MM.1S (cell line): ENCODE results near the gene NRG3.

Experiments
- DNase-seq: peaks from one replicate; pipeline ENCODE4 v3.0.0-alpha.2; 2015
- H2AFZ ChIP-seq: fragments of 300-600 bp; sonication (generic); 2 replicates; pipeline ENCODE4 v1.6.0; 2016; ENCODE audit warnings: antibody characterized with exemption, low read length
- H3F3A ChIP-seq: fragments of 300-600 bp; sonication (generic); 2 replicates; pipeline ENCODE4 v1.6.1; 2016; ENCODE audit warnings: mild to moderate bottlenecking, antibody characterized with exemption, low read length, moderate library complexity, mixed read lengths; ENCODE audit not compliant: insufficient read depth
- H3K27ac ChIP-seq: fragments of 300-600 bp; sonication (generic); 2 replicates; pipeline ENCODE4 v1.5.1; 2016; ENCODE audit warnings: mild to moderate bottlenecking, low read length
- H3K27me3 ChIP-seq: fragments of 300-600 bp; sonication (generic); replicated peaks from 2 replicates; pipeline ENCODE4 v1.6.0; 2016; ENCODE audit warnings: low read length; ENCODE audit not compliant: insufficient read depth
- H3K36me3 ChIP-seq: fragments of 300-600 bp; sonication (generic); replicated peaks from 2 replicates; pipeline ENCODE4 v1.6.1; 2016; ENCODE audit warnings: mild to moderate bottlenecking, low read length, mixed read lengths; ENCODE audit not compliant: insufficient read depth
- H3K4me1 ChIP-seq: fragments of 300-600 bp; sonication (generic); 2 replicates; pipeline ENCODE4 v1.6.1; 2016; ENCODE audit warnings: low read length, mixed read lengths
- H3K4me2 ChIP-seq: fragments of 300-600 bp; sonication (generic); 2 replicates; pipeline ENCODE4 v1.6.0; 2016; ENCODE audit warnings: low read depth, low read length
- H3K4me3 ChIP-seq: fragments of 300-600 bp; sonication (generic); 2 replicates; pipeline ENCODE4 v1.5.1; 2016; ENCODE audit warnings: low read length, mixed read lengths
- H3K79me2 ChIP-seq: fragments of 300-600 bp; sonication (generic); 2 replicates; pipeline ENCODE4 v1.6.1; 2016; ENCODE audit warnings: mixed run types, low read length, mixed read lengths
- H3K9ac ChIP-seq: fragments of 300-600 bp; sonication (generic); 2 replicates; pipeline ENCODE4 v1.6.1; 2016; ENCODE audit warnings: low read length, mixed read lengths
- H3K9me2 ChIP-seq: fragments of 300-600 bp; sonication (generic); replicated peaks from 2 replicates; pipeline ENCODE4 v1.6.1; 2016; ENCODE audit warnings: mild to moderate bottlenecking, low read length, mixed read lengths; ENCODE audit not compliant: insufficient read depth
- H3K9me3 ChIP-seq: fragments of 300-600 bp; sonication (generic); replicated peaks from 2 replicates; pipeline ENCODE4 v1.6.1; 2016; ENCODE audit warnings: mild to moderate bottlenecking, low read length, mixed read lengths; ENCODE audit not compliant: insufficient read depth
- H4K20me1 ChIP-seq: fragments of 300-600 bp; sonication (generic); 2 replicates; pipeline ENCODE4 v1.6.1; 2016; ENCODE audit warnings: mild to moderate bottlenecking, low read length, moderate library complexity, mixed read lengths; ENCODE audit not compliant: insufficient read depth
- EZH2 ChIP-seq: fragments of 300-600 bp; sonication (generic); optimal IDR thresholded peaks from 2 replicates; pipeline ENCODE3; 2017; ENCODE audit warnings: low read depth, mild to moderate bottlenecking, antibody characterized with exemption, low read length, mixed read lengths
- EZH2phosphoT487 ChIP-seq: fragments of 300-600 bp; sonication (generic); IDR thresholded peaks from 2 replicates; pipeline ENCODE4 v1.6.1; 2018; ENCODE audit warnings: antibody characterized with exemption, low read length
- TF ChIP-seq, protein P1 (sequence below): fragments of 300-600 bp; sonication (generic); IDR thresholded peaks from 2 replicates; pipeline ENCODE4 v1.5.1; 2016; ENCODE audit warnings: antibody characterized with exemption, low read length, mixed read lengths

Gene NRG3

DNA sequence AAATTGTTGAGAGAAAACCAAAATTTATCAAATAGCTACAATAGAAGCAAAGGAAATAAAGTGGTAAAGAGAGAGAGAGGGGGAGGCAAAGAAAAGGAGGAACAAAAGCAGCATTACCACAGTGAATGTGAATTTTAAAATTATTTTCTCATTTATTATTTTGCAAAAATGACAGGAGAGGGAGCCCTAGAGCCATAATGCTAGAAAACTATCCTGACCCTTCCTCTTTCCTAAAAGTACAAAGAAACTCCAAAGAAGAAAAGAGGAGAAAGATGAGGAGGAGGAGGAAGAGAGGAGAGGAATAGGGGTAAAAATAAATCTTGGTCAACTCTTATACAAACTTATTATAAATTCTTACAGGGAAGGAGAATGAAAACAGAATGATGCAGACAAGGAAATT, 921.5 kb downstream of the NRG3 start:
- Histone ChIP-seq H3K4me1 (no peaks in the 10 kb centered on the region), H4K20me1 (no peaks in the 10 kb centered on the region), H3K27me3 (no peaks in the 10 kb centered on the region), H3K4me2 (no peak overlapping the region), H3K36me3 (no peaks in the 10 kb centered on the region), H3K9ac (no peak overlapping the region), H3F3A (no peaks in the 10 kb centered on the region), H3K79me2 (no peaks in the 10 kb centered on the region), H3K27ac (no peak overlapping the region), H3K9me3 (no peaks in the 10 kb centered on the region), H2AFZ (no peak overlapping the region), H3K4me3 (no peak overlapping the region), H3K9me2 (no peaks in the 10 kb centered on the region)
- TF ChIP-seq, protein P1, sequence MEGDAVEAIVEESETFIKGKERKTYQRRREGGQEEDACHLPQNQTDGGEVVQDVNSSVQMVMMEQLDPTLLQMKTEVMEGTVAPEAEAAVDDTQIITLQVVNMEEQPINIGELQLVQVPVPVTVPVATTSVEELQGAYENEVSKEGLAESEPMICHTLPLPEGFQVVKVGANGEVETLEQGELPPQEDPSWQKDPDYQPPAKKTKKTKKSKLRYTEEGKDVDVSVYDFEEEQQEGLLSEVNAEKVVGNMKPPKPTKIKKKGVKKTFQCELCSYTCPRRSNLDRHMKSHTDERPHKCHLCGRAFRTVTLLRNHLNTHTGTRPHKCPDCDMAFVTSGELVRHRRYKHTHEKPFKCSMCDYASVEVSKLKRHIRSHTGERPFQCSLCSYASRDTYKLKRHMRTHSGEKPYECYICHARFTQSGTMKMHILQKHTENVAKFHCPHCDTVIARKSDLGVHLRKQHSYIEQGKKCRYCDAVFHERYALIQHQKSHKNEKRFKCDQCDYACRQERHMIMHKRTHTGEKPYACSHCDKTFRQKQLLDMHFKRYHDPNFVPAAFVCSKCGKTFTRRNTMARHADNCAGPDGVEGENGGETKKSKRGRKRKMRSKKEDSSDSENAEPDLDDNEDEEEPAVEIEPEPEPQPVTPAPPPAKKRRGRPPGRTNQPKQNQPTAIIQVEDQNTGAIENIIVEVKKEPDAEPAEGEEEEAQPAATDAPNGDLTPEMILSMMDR = peak; percentile 54
- TF ChIP-seq EZH2 = no peak
- DNase-seq = no peak

DNA sequence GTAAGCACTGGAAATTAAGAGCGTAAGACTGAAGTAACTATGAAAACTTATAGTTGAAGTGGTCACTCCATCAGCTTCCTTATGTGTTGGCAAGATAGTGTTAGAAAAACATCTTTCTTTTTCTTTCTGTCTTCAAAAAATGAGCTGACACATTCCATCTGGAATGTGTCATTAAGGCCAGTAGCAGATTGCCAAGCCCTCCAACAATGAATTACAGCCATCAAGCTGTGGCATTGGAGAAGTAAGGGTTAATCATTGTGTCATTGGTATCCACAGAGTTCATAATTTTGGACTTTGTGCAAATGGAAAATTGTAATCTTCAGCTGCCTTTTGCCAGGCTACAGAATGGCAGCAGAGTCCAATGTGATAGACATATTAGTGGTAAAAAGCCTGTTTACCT, 926.3 kb downstream of the NRG3 start:
- no peak for DNase-seq
- Histone ChIP-seq H3K27me3 (no peaks in the 10 kb centered on the region), H3K27ac (no peak overlapping the region), H2AFZ (no peak overlapping the region), H3K4me1 (no peaks in the 10 kb centered on the region), H3K9me3 (no peaks in the 10 kb centered on the region), H3F3A (no peaks in the 10 kb centered on the region), H3K4me3 (no peak overlapping the region), H4K20me1 (no peaks in the 10 kb centered on the region), H3K36me3 (no peaks in the 10 kb centered on the region), H3K9ac (no peak overlapping the region), H3K79me2 (no peaks in the 10 kb centered on the region), H3K9me2 (no peaks in the 10 kb centered on the region), H3K4me2 (no peak overlapping the region)
- TF ChIP-seq EZH2phosphoT487 = no peak
- TF ChIP-seq, protein P1 = no peak
- no peak for TF ChIP-seq EZH2

DNA sequence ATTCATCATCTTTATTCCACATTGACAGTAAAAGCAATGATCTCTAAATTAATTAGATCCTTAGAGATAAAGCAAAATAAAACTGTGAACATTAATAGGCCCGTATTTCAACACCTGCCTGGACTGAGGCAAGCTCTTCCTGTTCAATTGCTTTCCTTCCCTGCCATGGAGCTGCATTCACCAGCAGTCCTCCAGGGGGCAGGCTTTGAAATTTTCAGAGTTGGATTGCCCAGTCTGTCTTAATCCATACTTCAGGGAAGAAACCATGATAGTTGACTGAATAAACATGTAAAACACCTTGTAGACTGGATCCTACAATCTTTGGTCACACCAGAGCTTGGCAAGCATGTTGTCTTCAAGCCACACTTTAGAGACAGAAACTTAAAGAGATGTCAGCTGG, 936.6 kb downstream of the NRG3 start:
- no peaks in the 10 kb centered on the region for H3K4me1 ChIP-seq
- peak; percentile 21 for DNase-seq
- no peaks in the 10 kb centered on the region for H3F3A ChIP-seq
- no peaks in the 10 kb centered on the region for H3K36me3 ChIP-seq
- no peaks in the 10 kb centered on the region for H3K79me2 ChIP-seq
- H3K9me3 ChIP-seq = no peaks in the 10 kb centered on the region
- no peaks in the 10 kb centered on the region for H3K9me2 ChIP-seq
- H3K27ac ChIP-seq = no peak overlapping the region
- no peak overlapping the region for H3K4me2 ChIP-seq
- no peaks in the 10 kb centered on the region for H3K27me3 ChIP-seq
- no peaks in the 10 kb centered on the region for H4K20me1 ChIP-seq
- H2AFZ ChIP-seq = no peak overlapping the region
- TF ChIP-seq EZH2phosphoT487 (no peak), EZH2 (no peak)
- TF ChIP-seq, protein P1 = peak; percentile 60
- no peak overlapping the region for H3K9ac ChIP-seq
- H3K4me3 ChIP-seq = no peak overlapping the region
